ENCODE measurements around the gene GPC3. TPM values are rescaled to one million over a fixed set of nuclear protein-coding genes. Genes with fewer than 3 reads are reported as not detected.

The GPC3 gene
- total and polyA plus RNA-seq, 2 of the 4 experiments (the other 2 are of a cell fraction) = not detected

GRCh38 chrX:133649651-133650050 lies 335.7 kb downstream of the GPC3 start:
- ChIA-PET CTCF (interaction anchor here (1.0 kb wide), 1 partner anchor 190 kb away, joined by 3 read pairs; no protein-coding TSS in a partner anchor), POLR2A (ENCODE audit: unreplicated experiment) (no interaction called here)
- H3K18ac ChIP-seq (ENCODE audit: low read depth, low read length) = no peak overlapping the region
- no peak overlapping the region for H2AK9ac ChIP-seq (replicated peaks; ENCODE audit: low read depth, low read length, poor library complexity)
- H4K20me1 ChIP-seq (ENCODE audit: insufficient read depth, low read length) = no peaks in the 10 kb centered on the region
- ATAC-seq (ENCODE audit: low read depth) (no peak), DNase-seq (no peak)
- no peaks in the 10 kb centered on the region for H3K79me1 ChIP-seq (ENCODE audit: low read depth in 1 of 2, low read length in 2 of 2)
- H2BK20ac ChIP-seq (ENCODE audit: low read depth, low read length) = no peak overlapping the region
- no peaks in the 10 kb centered on the region for H3K4me1 ChIP-seq (ENCODE audit: control insufficient read depth, insufficient read depth, low read length)
- no peak overlapping the region for H3K56ac ChIP-seq (ENCODE audit: extremely low read depth, insufficient read depth, low read length)
- BruUV-seq (replicated peaks) = no TSS peak
- H4K5ac ChIP-seq (ENCODE audit: low read depth, low read length) = no peak overlapping the region
- no peaks in the 10 kb centered on the region for H3K9me3 ChIP-seq (ENCODE audit: control insufficient read depth, insufficient read depth, low read length)
- H2AFZ ChIP-seq (replicated peaks; ENCODE audit: low read length, poor library complexity) = no peak overlapping the region
- WGBS, 2 experiments (ENCODE audit: extremely low coverage in 2 of 2, insufficient read length in 1 of 2) = no CpG with 5 or more reads among the region's 1 CpG
- H2AK5ac ChIP-seq (ENCODE audit: low read depth, low read length) = no peak overlapping the region
- H2BK120ac ChIP-seq (ENCODE audit: low read depth, low read length) = no peak overlapping the region
- no peaks in the 10 kb centered on the region; the same call in 1 of the 2 replicates for H3K9me1 ChIP-seq (ENCODE audit: insufficient read depth, low read length)
- H3K4me2 ChIP-seq (ENCODE audit: low read depth, low read length) = no peak overlapping the region
- no peak overlapping the region for H3K23ac ChIP-seq (ENCODE audit: low read depth, low read length)
- in situ Hi-C loops (cut with MboI; ENCODE audit: low sequenced_read_pairs) = no loop called here
- H3K9ac ChIP-seq (ENCODE audit: low read depth, low read length) = no peak overlapping the region
- no peak overlapping the region for H2BK5ac ChIP-seq (ENCODE audit: low read depth, low read length, poor library complexity, severe bottlenecking)
- no peak overlapping the region for H4K91ac ChIP-seq (ENCODE audit: insufficient read depth, low read depth, low read length)
- H3K4me3 ChIP-seq (ENCODE audit: insufficient read depth, low read depth, low read length) = no peak overlapping the region
- no peak overlapping the region for H4K8ac ChIP-seq (ENCODE audit: low read depth in 2 of 2, low read length in 2 of 2)
- H3K14ac ChIP-seq (replicated peaks; ENCODE audit: low read depth, low read length) = no peak overlapping the region
- dilution Hi-C loops (cut with HindIII; ENCODE audit: low sequenced_read_pairs, unreplicated experiment) = no loop called here
- H3K4ac ChIP-seq (ENCODE audit: low read depth, low read length) = no peak overlapping the region
- H2BK15ac ChIP-seq (ENCODE audit: low read depth, low read length) = no peak overlapping the region
- no peaks in the 10 kb centered on the region for H3K36me3 ChIP-seq (ENCODE audit: control insufficient read depth, insufficient read depth, low read length)
- TF ChIP-seq USF2 (IDR thresholded peaks at IDR 0.05; ENCODE audit: low read depth, low read length) (no peak), CHD1 (IDR thresholded peaks at IDR 0.05; ENCODE audit: low read depth, low read length) (no peak), POLR2A (IDR thresholded peaks at IDR 0.05; ENCODE audit: low read depth, low read length) (no peak), BHLHE40 (IDR thresholded peaks at IDR 0.05; ENCODE audit: low read depth, low read length) (no peak), SMC3 (IDR thresholded peaks at IDR 0.05; ENCODE audit: low read depth, low read length) (no peak)
- H3K27ac ChIP-seq (ENCODE audit: insufficient read depth, low read length) = no peak overlapping the region
- intact Hi-C loops (cut with micrococcal nuclease) = no loop called here
- peaks cover 2% of the 10 kb centered on the region; the same call in 1 of the 2 replicates for H3K27me3 ChIP-seq (ENCODE audit: control insufficient read depth, insufficient read depth, low read length)

Data from IMR-90 (cell line).